Calu3 (cell line): ENCODE measurements around the gene GNA12. TPM values are rescaled to one million over a fixed set of nuclear protein-coding genes. Genes with fewer than 3 reads are reported as not detected.

Experiments used
- BruUV-seq: library from RNA; stranded (reverse); fragments of 400-500 nt; replicated peaks from 2 replicates; lab custom pipeline; 2021; lab: Mats Ljungman, UMichigan
- CTCF ChIA-PET: fragments of 300-600 bp; sonication (Branson Sonifier 250); formaldehyde crosslinking; loops from one replicate; lab custom pipeline; 2022; ENCODE audit warnings: antibody characterized with exemption; lab: Charles Lee
- DNase-seq: peaks from one replicate; pipeline ENCODE4 v3.0.0; 2022
- H3K27ac Mint-ChIP-seq: one replicate; pipeline ENCODE4 v1.8.0; 2022; ENCODE audit warnings: mixed read lengths; ENCODE audit not compliant: unreplicated experiment
- H3K27me3 Mint-ChIP-seq: one replicate; pipeline ENCODE4 v1.8.0; 2022; ENCODE audit warnings: mixed read lengths; ENCODE audit not compliant: unreplicated experiment
- H3K36me3 Mint-ChIP-seq: one replicate; pipeline ENCODE4 v1.8.0; 2022; ENCODE audit warnings: mild to moderate bottlenecking, moderate library complexity, mixed read lengths; ENCODE audit not compliant: insufficient read depth, unreplicated experiment
- H3K4me1 Mint-ChIP-seq: one replicate; pipeline ENCODE4 v1.8.0; 2022; ENCODE audit warnings: mild to moderate bottlenecking, low read depth, mixed read lengths; ENCODE audit not compliant: unreplicated experiment
- H3K4me3 Mint-ChIP-seq: one replicate; pipeline ENCODE4 v1.8.0; 2022; ENCODE audit warnings: mild to moderate bottlenecking, low read depth, moderate library complexity, mixed read lengths; ENCODE audit not compliant: unreplicated experiment
- H3K9me3 Mint-ChIP-seq: one replicate; pipeline ENCODE4 v1.8.0; 2022; ENCODE audit warnings: low read depth, mixed read lengths; ENCODE audit not compliant: unreplicated experiment
- CTCF ChIP-seq: fragments of 200-600 bp; IDR thresholded peaks from one replicate; pipeline ENCODE4 v1.8.0; 2022; ENCODE audit warnings: antibody characterized with exemption; ENCODE audit not compliant: unreplicated experiment
- intact Hi-C: fragments of 100-400 bp; cut with micrococcal nuclease; formaldehyde crosslinking; loops from one replicate; pipeline ENCODE4 v1.10.0; 2022; ENCODE audit not compliant: unreplicated experiment
- total RNA-seq: library from RNA; stranded (reverse); gene quantifications from 2 replicates; pipeline ENCODE4 v1.2.3, GENCODE V29; 2022

The GNA12 gene
- total RNA-seq, 1 experiment from 2014 or later = 78.3 TPM

GRCh38 chr7:2799253-2799652 lies 44.9 kb downstream of the GNA12 start:
- no peaks in the 10 kb centered on the region for H3K9me3 Mint-ChIP-seq
- H3K4me3 Mint-ChIP-seq = no peak overlapping the region
- DNase-seq = no peak
- no peaks in the 10 kb centered on the region for H3K27me3 Mint-ChIP-seq
- CTCF ChIA-PET = interaction anchor here (0.9 to 1.1 kb wide), 2 partner anchors 39 to 81 kb away, joined by 3 to 4 read pairs; no protein-coding TSS in a partner anchor
- H3K4me1 Mint-ChIP-seq = peaks cover 55% of the 10 kb centered on the region
- no peak overlapping the region for H3K27ac Mint-ChIP-seq
- BruUV-seq = no TSS peak
- intact Hi-C loops = no loop called here
- no peak for TF ChIP-seq CTCF
- peaks cover 7% of the 10 kb centered on the region for H3K36me3 Mint-ChIP-seq

GRCh38 chr7:2798669-2799068 lies 45.4 kb downstream of the GNA12 start:
- no peak overlapping the region for H3K4me3 Mint-ChIP-seq
- no TSS peak for BruUV-seq
- peaks cover 49% of the 10 kb centered on the region for H3K4me1 Mint-ChIP-seq
- H3K9me3 Mint-ChIP-seq = no peaks in the 10 kb centered on the region
- no peak overlapping the region for H3K27ac Mint-ChIP-seq
- no peak for DNase-seq
- no peaks in the 10 kb centered on the region for H3K27me3 Mint-ChIP-seq
- no peak for TF ChIP-seq CTCF
- intact Hi-C loops = no loop called here
- CTCF ChIA-PET = interaction anchor here (0.9 to 1.1 kb wide), 2 partner anchors 39 to 80 kb away, joined by 3 to 4 read pairs; no protein-coding TSS in a partner anchor
- peaks cover 13% of the 10 kb centered on the region for H3K36me3 Mint-ChIP-seq

GRCh38 chr7:2796358-2797352 lies 47.5 kb downstream of the GNA12 start:
- CTCF ChIA-PET = interaction anchor here (1.1 to 1.6 kb wide), 2 partner anchors 11 to 39 kb away, joined by 3 read pairs; no protein-coding TSS in a partner anchor
- intact Hi-C loops = no loop called here
- H3K27ac Mint-ChIP-seq = no peak overlapping the region

GRCh38 chr7:2795906-2796305 lies 48.2 kb downstream of the GNA12 start:
- DNase-seq = no peak
- Mint-ChIP-seq H3K4me1 (peaks cover 22% of the 10 kb centered on the region), H3K4me3 (no peak overlapping the region), H3K27me3 (no peaks in the 10 kb centered on the region), H3K9me3 (no peaks in the 10 kb centered on the region), H3K27ac (no peak overlapping the region), H3K36me3 (peaks cover 26% of the 10 kb centered on the region)
- intact Hi-C loops = no loop called here
- no peak for TF ChIP-seq CTCF
- BruUV-seq = no TSS peak
- CTCF ChIA-PET = interaction anchor here (0.6 to 1.1 kb wide), 2 partner anchors 14 to 24 kb away, joined by 3 read pairs; no protein-coding TSS in a partner anchor

More at GRCh38 chr7:2796358-2797352, 47.5 kb downstream of the GNA12 start:
- H3K27me3 Mint-ChIP-seq = no peaks in the 10 kb centered on the region
- H3K4me1 Mint-ChIP-seq = peaks cover 29% of the 10 kb centered on the region
- DNase-seq = no peak
- TF ChIP-seq CTCF = no peak
- no peak overlapping the region for H3K4me3 Mint-ChIP-seq
- H3K9me3 Mint-ChIP-seq = no peaks in the 10 kb centered on the region
- peaks cover 26% of the 10 kb centered on the region for H3K36me3 Mint-ChIP-seq
- BruUV-seq = no TSS peak
